Sigmoid colon (tissue), 7 donors: ENCODE results near the gene ATP6V0A1. TPM values are rescaled to one million over a fixed set of nuclear protein-coding genes. Genes with fewer than 3 reads are reported as not detected.
A peak's percentile ranks its signal among the peaks of the same experiment; 100 is the strongest.

Experiments
- DNase-seq: peaks from one replicate; pipeline ENCODE4 v3.0.0-alpha.2; 2019
- H3K27ac ChIP-seq, 4 donors: fragments of 200-600 bp; sonication (generic); one replicate each; pipeline ENCODE4 v1.5.1; 2016 to 2019; ENCODE audit warnings: mild to moderate bottlenecking in 1 of 4
- H3K27me3 ChIP-seq, 3 donors: fragments of 200-600 bp; sonication (generic); one replicate each; pipeline ENCODE4 v1.5.1; 2019; ENCODE audit warnings: mild to moderate bottlenecking in 1 of 3
- H3K36me3 ChIP-seq, 4 donors: fragments of 200-600 bp; sonication (generic); one replicate each; pipeline ENCODE4 v1.5.1; 2016 to 2019
- H3K4me1 ChIP-seq, 4 donors: fragments of 200-600 bp; sonication (generic); one replicate each; pipeline ENCODE4 v1.5.1; 2017 to 2019
- H3K4me3 ChIP-seq, 4 donors: fragments of 200-600 bp; sonication (generic); one replicate each; pipeline ENCODE4 v1.5.1; 2017 to 2019; ENCODE audit warnings: mild to moderate bottlenecking in 2 of 4, moderate library complexity in 1 of 4
- H3K9me3 ChIP-seq, 4 donors: fragments of 200-600 bp in 3 of 4; sonication (generic) in 3 of 4; one replicate each; pipeline versions ENCODE4 v1.5.1 to v1.6.1; 2013 to 2019
- CTCF ChIP-seq, 4 experiments: fragments of 450-650 bp in 3 of 4; fragments of 200-600 bp in 1 of 4; IDR thresholded peaks; one replicate each; pipeline ENCODE4 v1.5.1; 2016 to 2019; ENCODE audit warnings: antibody characterized with exemption in 4 of 4, mild to moderate bottlenecking in 3 of 4, moderate library complexity in 2 of 4
- EP300 ChIP-seq, 4 donors: sonication (generic); formaldehyde crosslinking; IDR thresholded peaks; one replicate each; pipeline ENCODE4 v1.6.1; 2017; ENCODE audit warnings: antibody characterized with exemption in 4 of 4
- POLR2A ChIP-seq, 2 donors: fragments of 450-650 bp; IDR thresholded peaks; one replicate each; pipeline ENCODE4 v1.6.1; 2016; ENCODE audit warnings: antibody characterized with exemption in 2 of 2, mild to moderate bottlenecking in 2 of 2, moderate library complexity in 2 of 2
- POLR2AphosphoS5 ChIP-seq, 4 donors: sonication (generic); formaldehyde crosslinking; IDR thresholded peaks; one replicate each; pipeline ENCODE4 v1.6.1; 2017; ENCODE audit warnings: antibody characterized with exemption in 4 of 4
- WGBS, 2 donors: extraction: QIAGEN DNeasy Blood & Tissue Kit; methylation state at CpG; one replicate each; pipeline ENCODE4 v1.1.7; 2013; 5-methylcytosine and 5-hydroxymethylcytosine counted together
- intact Hi-C: fragments of 100-400 bp; cut with DNase I; formaldehyde crosslinking; loops from one replicate; pipeline ENCODE4 v1.15.1; 2023
- polyA plus RNA-seq, 3 donors: library from polyadenylated mRNA; stranded (reverse); fragments of 200-250 nt; gene quantifications; one replicate each; pipeline ENCODE4 v1.2.3, GENCODE V29; 2013
- total RNA-seq, 4 donors: library from RNA; depleted of rRNA; stranded (reverse); fragments of >200 nt; gene quantifications; one replicate each; pipeline ENCODE4 v1.1.0, GENCODE V29; 2016
- donor health status: healthy with polysubstance abuse.
- donor health status: Bipolar disorder and iron deficiency.
- donor health status: healthy.

ATP6V0A1 gene
- total and polyA plus RNA-seq, 7 donors = 11.6 to 96.1 (median 48.9) TPM

GRCh38 chr17:42467889-42468288 lies 9.2 kb downstream of the ATP6V0A1 start:
- TF ChIP-seq EP300 (IDR thresholded peaks at IDR 0.05) (no peak), CTCF (IDR thresholded peaks at IDR 0.05) (no peak), POLR2A (IDR thresholded peaks at IDR 0.05) (no peak), POLR2AphosphoS5 (IDR thresholded peaks at IDR 0.05) (no peak)
- DNase-seq = no peak
- Histone ChIP-seq H3K36me3 (peaks cover 14 to 99% (median 51%) of the 10 kb centered on the region in 4 donors), H3K4me1 (peaks cover 0 to 9% (median 0%) of the 10 kb centered on the region in 4 donors), H3K9me3 (no peaks in the 10 kb centered on the region), H3K4me3 (no peak overlapping the region), H3K27me3 (no peaks in the 10 kb centered on the region), H3K27ac (no peak overlapping the region)
- intact Hi-C loops = no loop called here
- 23 to 66% methylated on average over 5 of the region's 5 CpGs for WGBS, 2 donors

- TF ChIP-seq POLR2AphosphoS5 (IDR thresholded peaks at IDR 0.05) (no peak), CTCF (IDR thresholded peaks at IDR 0.05) (no peak), POLR2A (IDR thresholded peaks at IDR 0.05) (no peak), EP300 (IDR thresholded peaks at IDR 0.05) (no peak)
- Histone ChIP-seq H3K36me3 (peaks cover 13 to 100% (median 54%) of the 10 kb centered on the region in 4 donors), H3K27me3 (no peaks in the 10 kb centered on the region), H3K9me3 (no peaks in the 10 kb centered on the region), H3K27ac (no peak overlapping the region), H3K4me1 (no peaks in the 10 kb centered on the region), H3K4me3 (no peak overlapping the region)
- intact Hi-C loops = no loop called here
- WGBS, 2 donors = 80 to 87% methylated on average over 8 of the region's 8 CpGs
- no peak for DNase-seq
These were observed 14.2 kb downstream of the ATP6V0A1 start for GRCh38 chr17:42472709-42473521.

GRCh38 chr17:42474276-42474675 lies 15.6 kb downstream of the ATP6V0A1 start:
- TF ChIP-seq EP300 (IDR thresholded peaks at IDR 0.05) (no peak), POLR2AphosphoS5 (IDR thresholded peaks at IDR 0.05) (no peak), CTCF (IDR thresholded peaks at IDR 0.05) (no peak), POLR2A (IDR thresholded peaks at IDR 0.05) (no peak)
- H3K4me1 ChIP-seq = no peaks in the 10 kb centered on the region
- WGBS, 2 donors = 96 to 98% methylated on average over 6 of the region's 6 CpGs
- H3K27ac ChIP-seq = no peak overlapping the region
- no peaks in the 10 kb centered on the region for H3K9me3 ChIP-seq
- no peak for DNase-seq
- intact Hi-C loops = no loop called here
- H3K36me3 ChIP-seq = peaks cover 19 to 98% (median 57%) of the 10 kb centered on the region in 4 donors
- H3K4me3 ChIP-seq = no peak overlapping the region
- H3K27me3 ChIP-seq = no peaks in the 10 kb centered on the region

- intact Hi-C loops = no loop called here
- 45 to 57% methylated on average over 3 of the region's 3 CpGs for WGBS, 2 donors
- no peak for DNase-seq
These were observed 16.4 kb downstream of the ATP6V0A1 start for GRCh38 chr17:42475121-42475520.

More at GRCh38 chr17:42475121-42475520, 16.4 kb downstream of the ATP6V0A1 start:
- Histone ChIP-seq H3K9me3 (no peaks in the 10 kb centered on the region), H3K27ac (peak overlapping the region in 2 of 4 donors; percentile 6 to 22), H3K36me3 (peaks cover 18 to 98% (median 59%) of the 10 kb centered on the region in 4 donors), H3K4me1 (no peaks in the 10 kb centered on the region), H3K4me3 (no peak overlapping the region), H3K27me3 (no peaks in the 10 kb centered on the region)
- no peak for TF ChIP-seq CTCF (IDR thresholded peaks at IDR 0.05)
- TF ChIP-seq POLR2AphosphoS5 (IDR thresholded peaks at IDR 0.05) = no peak
- TF ChIP-seq POLR2A (IDR thresholded peaks at IDR 0.05) = no peak
- no peak for TF ChIP-seq EP300 (IDR thresholded peaks at IDR 0.05)
